Dendritic cell treated with granulocyte-macrophage colony-stimulating factor and Interleukin-4, amounts not matched to agents 40 ng/mL and 50 ng/mL, for 4 days (primary cell): ENCODE data around the gene DSC1.

Experiments used
- H3K27ac Mint-ChIP-seq: one replicate; pipeline ENCODE4 v1.8.0; 2022; ENCODE audit warnings: mild to moderate bottlenecking, mixed read lengths
- H3K27me3 Mint-ChIP-seq: one replicate; pipeline ENCODE4 v1.8.0; 2022; ENCODE audit warnings: mild to moderate bottlenecking, mixed read lengths
- H3K36me3 Mint-ChIP-seq: one replicate; pipeline ENCODE4 v1.8.0; 2022; ENCODE audit warnings: low read depth, mixed read lengths
- H3K4me1 Mint-ChIP-seq: one replicate; pipeline ENCODE4 v1.8.0; 2022; ENCODE audit warnings: low read depth, mixed read lengths
- H3K4me3 Mint-ChIP-seq: one replicate; pipeline ENCODE4 v1.8.0; 2022; ENCODE audit warnings: mild to moderate bottlenecking, moderate library complexity, mixed read lengths
- H3K9me3 Mint-ChIP-seq: one replicate; pipeline ENCODE4 v1.8.0; 2022; ENCODE audit warnings: mixed read lengths
- intact Hi-C: fragments of 100-400 bp; cut with micrococcal nuclease; formaldehyde crosslinking; loops from one replicate; pipeline ENCODE4 v1.15.0; 2022

The DSC1 gene

DNA sequence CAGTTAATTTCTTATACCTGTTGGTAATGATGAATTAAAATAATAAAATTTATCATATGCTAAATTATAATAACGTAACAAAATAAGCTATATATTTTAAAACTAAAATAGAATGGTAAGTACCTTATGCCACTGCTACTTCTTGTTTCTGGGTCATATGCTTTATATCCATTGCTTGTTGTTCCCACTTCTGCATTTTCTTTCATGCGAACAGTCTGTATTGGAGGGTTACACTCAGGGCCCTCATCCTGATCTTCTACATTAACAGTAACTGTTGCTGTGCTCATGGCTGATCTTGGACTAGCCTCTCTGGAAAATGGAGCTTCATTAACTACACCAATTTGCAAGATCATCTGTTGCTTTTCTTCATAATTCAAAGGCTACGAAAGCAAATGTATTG lies 82.7 kb downstream of the DSC1 start:
- Mint-ChIP-seq H3K27me3 (peaks cover 2% of the 10 kb centered on the region), H3K4me3 (no peak overlapping the region), H3K36me3 (peaks cover 71% of the 10 kb centered on the region), H3K27ac (peak overlapping the region; percentile 60), H3K9me3 (peaks cover 7% of the 10 kb centered on the region), H3K4me1 (peaks cover 28% of the 10 kb centered on the region)
- intact Hi-C loops = loop anchor here (2.0 kb wide), 1 partner anchor 21 kb away; no protein-coding TSS in a partner anchor
